OCI-LY7 (cell line): ENCODE data around the gene LIMD2. TPM values are rescaled to one million over a fixed set of nuclear protein-coding genes. Genes with fewer than 3 reads are reported as not detected.

ENCODE experiments used
- BruUV-seq: library from RNA; stranded (reverse); fragments of 400-500 nt; replicated peaks from 2 replicates; lab custom pipeline; 2021; lab: Mats Ljungman, UMichigan
- CTCF ChIA-PET: fragments of 300-600 bp; sonication (Branson Sonifier 250); formaldehyde crosslinking; loops from one replicate; lab custom pipeline; 2022; ENCODE audit warnings: antibody characterized with exemption; ENCODE audit not compliant: unreplicated experiment; lab: Charles Lee
- POLR2A ChIA-PET: fragments of 300-600 bp; sonication (Branson Sonifier 250); formaldehyde crosslinking; loops from one replicate; lab custom pipeline; 2022; ENCODE audit warnings: antibody characterized with exemption; lab: Charles Lee
- DNase-seq: peaks from one replicate; pipeline ENCODE4 v3.0.0-alpha.2; 2015; ENCODE audit warnings: low spot score
- H2AFZ ChIP-seq: fragments of 200-600 bp; sonication (generic), shearing (Covaris generic); 2 replicates; pipeline ENCODE4 v1.6.1; 2014; ENCODE audit warnings: mild to moderate bottlenecking, antibody characterized with exemption, low read length, moderate library complexity
- H3K27ac ChIP-seq: fragments of 200-600 bp; sonication (generic); 2 replicates; pipeline ENCODE4 v1.5.1; 2014; ENCODE audit warnings: mixed run types, low read depth, mild to moderate bottlenecking, moderate library complexity, low read length, inconsistent platforms; ENCODE audit not compliant: poor library complexity, severe bottlenecking
- H3K36me3 ChIP-seq: fragments of 200-600 bp; sonication (generic); 2 replicates; pipeline ENCODE4 v1.6.1; 2014; ENCODE audit warnings: mild to moderate bottlenecking, antibody characterized with exemption, low read length, moderate library complexity, mixed read lengths; ENCODE audit not compliant: insufficient read depth
- H3K4me1 ChIP-seq: fragments of 200-600 bp; sonication (generic); 2 replicates; pipeline ENCODE4 v1.5.1; 2014; ENCODE audit warnings: mild to moderate bottlenecking, low read length; ENCODE audit not compliant: insufficient read depth, poor library complexity, severe bottlenecking
- H3K4me2 ChIP-seq: fragments of 200-600 bp; sonication (generic); 2 replicates; pipeline ENCODE4 v1.6.1; 2014; ENCODE audit warnings: mild to moderate bottlenecking, low read length
- H3K4me3 ChIP-seq: fragments of 200-600 bp; sonication (generic); 2 replicates; pipeline ENCODE4 v1.5.1; 2014; ENCODE audit warnings: mild to moderate bottlenecking, low read depth, low read length; ENCODE audit not compliant: poor library complexity, severe bottlenecking
- H3K79me2 ChIP-seq: fragments of 200-600 bp; sonication (generic); 2 replicates; pipeline ENCODE4 v1.6.1; 2016; ENCODE audit warnings: low read depth, mild to moderate bottlenecking, low read length, moderate library complexity, mixed read lengths; ENCODE audit not compliant: insufficient read depth
- H3K9me2 ChIP-seq: fragments of 200-600 bp; sonication (generic); 2 replicates; pipeline ENCODE4 v1.6.1; 2016; ENCODE audit warnings: mild to moderate bottlenecking, low read length, mixed read lengths; ENCODE audit not compliant: insufficient read depth
- H3K9me3 ChIP-seq: fragments of 200-600 bp; sonication (generic); 2 replicates; pipeline ENCODE4 v1.6.1; 2014; ENCODE audit warnings: mild to moderate bottlenecking, mixed run types, low read length, mixed read lengths
- H4K20me1 ChIP-seq: fragments of 200-600 bp; sonication (generic); 2 replicates; pipeline ENCODE4 v1.6.1; 2014; ENCODE audit warnings: mild to moderate bottlenecking, antibody characterized with exemption, low read length, moderate library complexity, mixed read lengths; ENCODE audit not compliant: insufficient read depth
- CTCF ChIP-seq: fragments of 200-600 bp; sonication (generic); conservative IDR thresholded peaks from 2 replicates; pipeline ENCODE4 v1.5.1; 2014; ENCODE audit warnings: mild to moderate bottlenecking, antibody characterized with exemption, low read length, moderate library complexity, mixed read lengths
- EZH2phosphoT487 ChIP-seq: fragments of 200-600 bp; sonication (generic); IDR thresholded peaks from 2 replicates; pipeline ENCODE4 v1.6.1; 2018; ENCODE audit warnings: low read depth, borderline replicate concordance, mild to moderate bottlenecking, mixed run types, antibody characterized with exemption, low read length, moderate library complexity, mixed read lengths
- intact Hi-C: fragments of 100-400 bp; cut with micrococcal nuclease; formaldehyde crosslinking; loops from one replicate; pipeline ENCODE4 v1.10.0; 2022; ENCODE audit not compliant: unreplicated experiment
- total RNA-seq, 2 experiments: library from RNA; depleted of rRNA in 1 of 2; stranded (reverse); fragments of >200 nt in 1 of 2; shearing (Covaris generic) in 1 of 2; gene quantifications; 2 replicates each; pipeline ENCODE4 v1.2.3, GENCODE V29; 2014 to 2022

The LIMD2 gene
- total RNA-seq, 2 experiments from 2014 or later: 286 to 406 TPM

- Histone ChIP-seq H3K9me3 (no peaks in the 10 kb centered on the region; the same call in 1 of the 2 replicates), H3K9me2 (no peaks in the 10 kb centered on the region), H3K4me3 (no peak overlapping the region), H2AFZ (no peak overlapping the region), H3K4me1 (no peaks in the 10 kb centered on the region), H3K27ac (no peak overlapping the region), H3K36me3 (peaks cover 26% of the 10 kb centered on the region), H3K4me2 (no peak overlapping the region), H3K79me2 (no peaks in the 10 kb centered on the region), H4K20me1 (no peaks in the 10 kb centered on the region)
- no TSS peak for BruUV-seq
- no peak for DNase-seq
- TF ChIP-seq EZH2phosphoT487 (no peak), CTCF (no peak)
- POLR2A ChIA-PET: interaction anchor here (0.6 to 1.8 kb wide), 3 partner anchors 15 to 1059 kb away, joined by 3 to 5 read pairs (median 4); no protein-coding TSS in a partner anchor
- intact Hi-C loops: no loop called here
- CTCF ChIA-PET: no interaction called here
Measured at GRCh38 chr17:63681530-63681929, 18.4 kb downstream of the LIMD2 start.

- intact Hi-C loops: no loop called here
- no peak overlapping the region for H3K4me2 ChIP-seq
- ChIA-PET POLR2A (interaction anchor here (0.9 to 1.9 kb wide), 3 partner anchors 14 to 569 kb away, joined by 4 to 7 read pairs (median 5); no protein-coding TSS in a partner anchor), CTCF (no interaction called here)
- H3K79me2 ChIP-seq: no peaks in the 10 kb centered on the region
- no TSS peak for BruUV-seq
- H2AFZ ChIP-seq: no peak overlapping the region
- H3K9me2 ChIP-seq: no peaks in the 10 kb centered on the region
- no peak overlapping the region for H3K4me3 ChIP-seq
- DNase-seq: no peak
- no peaks in the 10 kb centered on the region; the same call in 1 of the 2 replicates for H3K9me3 ChIP-seq
- no peaks in the 10 kb centered on the region for H3K4me1 ChIP-seq
- no peak overlapping the region for H3K27ac ChIP-seq
- H4K20me1 ChIP-seq: no peaks in the 10 kb centered on the region
- H3K36me3 ChIP-seq: peaks cover 26% of the 10 kb centered on the region
- TF ChIP-seq CTCF (no peak), EZH2phosphoT487 (no peak)
Measured at GRCh38 chr17:63680700-63681099, 19.2 kb downstream of the LIMD2 start.

- POLR2A ChIA-PET: interaction anchor here (1.8 to 1.9 kb wide), 2 partner anchors 13 to 16 kb away, joined by 4 to 7 read pairs; no protein-coding TSS in a partner anchor
- TF ChIP-seq CTCF (peak; percentile 57), EZH2phosphoT487 (no peak)
- Histone ChIP-seq H3K79me2 (no peaks in the 10 kb centered on the region), H3K9me2 (no peaks in the 10 kb centered on the region), H2AFZ (no peak overlapping the region), H3K9me3 (no peaks in the 10 kb centered on the region; the same call in 1 of the 2 replicates), H3K36me3 (peaks cover 25% of the 10 kb centered on the region), H3K4me2 (no peak overlapping the region), H3K4me3 (no peak overlapping the region), H3K27ac (no peak overlapping the region), H3K4me1 (no peaks in the 10 kb centered on the region), H4K20me1 (no peaks in the 10 kb centered on the region)
- DNase-seq: no peak
- CTCF ChIA-PET: no interaction called here
- intact Hi-C loops: no loop called here
- no TSS peak for BruUV-seq
Measured at GRCh38 chr17:63679214-63679613, 20.7 kb downstream of the LIMD2 start.
